ENCODE measurements around the gene ZSCAN25.
"Not testable (repeated sequence)": the region's sequence is repeated elsewhere in the genome, so short reads cannot be mapped to it uniquely, and the experiment has no call there.

Gene ZSCAN25

GRCh38 chr7:99645590-99645989 lies 28.8 kb downstream of the ZSCAN25 start:
- DNase-seq (ENCODE audit: low spot score) = no peak

- no peak for DNase-seq (ENCODE audit: low spot score)
These were observed 32.1 kb downstream of the ZSCAN25 start for GRCh38 chr7:99648843-99649242.

- DNase-seq (ENCODE audit: low spot score) = no peak
These were observed 34.5 kb downstream of the ZSCAN25 start for GRCh38 chr7:99651290-99651689.

- no peak for DNase-seq (ENCODE audit: low spot score)
These were observed 35.9 kb downstream of the ZSCAN25 start for GRCh38 chr7:99652671-99653070.

- DNase-seq (ENCODE audit: low spot score) = not testable (repeated sequence)
These were observed 36.5 kb downstream of the ZSCAN25 start for GRCh38 chr7:99653269-99653668.

- no peak for DNase-seq (ENCODE audit: low spot score)
These were observed 37.0 kb downstream of the ZSCAN25 start for GRCh38 chr7:99653754-99654153.

GRCh38 chr7:99654626-99655025 lies 37.9 kb downstream of the ZSCAN25 start:
- not testable (repeated sequence) for DNase-seq (ENCODE audit: low spot score)

- DNase-seq (ENCODE audit: low spot score) = not testable (repeated sequence)
These were observed 41.1 kb downstream of the ZSCAN25 start for GRCh38 chr7:99657879-99658278.

- DNase-seq (ENCODE audit: low spot score) = no peak
These were observed 48.7 kb downstream of the ZSCAN25 start for GRCh38 chr7:99665312-99666012.

GRCh38 chr7:99666013-99666395 lies 49.3 kb downstream of the ZSCAN25 start:
- DNase-seq (ENCODE audit: low spot score) = no peak

GRCh38 chr7:99667179-99667578 lies 50.4 kb downstream of the ZSCAN25 start:
- no peak for DNase-seq (ENCODE audit: low spot score)

GRCh38 chr7:99668541-99668940 lies 51.8 kb downstream of the ZSCAN25 start:
- no peak for DNase-seq (ENCODE audit: low spot score)

- no peak for DNase-seq (ENCODE audit: low spot score)
These were observed 53.0 kb downstream of the ZSCAN25 start for GRCh38 chr7:99669782-99670181.

- no peak for DNase-seq (ENCODE audit: low spot score)
These were observed 55.8 kb downstream of the ZSCAN25 start for GRCh38 chr7:99672573-99672972.

- DNase-seq (ENCODE audit: low spot score) = no peak
These were observed 58.4 kb downstream of the ZSCAN25 start for GRCh38 chr7:99674995-99675742.

- DNase-seq (ENCODE audit: low spot score) = no peak
These were observed 60.4 kb downstream of the ZSCAN25 start for GRCh38 chr7:99677013-99677647.

GRCh38 chr7:99677648-99678045 lies 60.9 kb downstream of the ZSCAN25 start:
- DNase-seq (ENCODE audit: low spot score) = no peak

GRCh38 chr7:99679032-99679399 lies 62.3 kb downstream of the ZSCAN25 start:
- DNase-seq (ENCODE audit: low spot score) = peak; percentile 96

GRCh38 chr7:99679400-99680191 lies 62.9 kb downstream of the ZSCAN25 start, which contains the start of gene CYP3A5:
TSS of gene CYP3A5 (minus strand) at chr7:99679996. CDS start at chr7:99679896, 100 bp downstream.
- peak; percentile 61 for DNase-seq (ENCODE audit: low spot score)

All from LoVo (cell line).